GM19099 (cell line): ENCODE data around the gene TTC39A.

Source experiments
- POLR2A ChIP-seq: IDR thresholded peaks from 3 replicates; pipeline ENCODE4 v1.6.1; 2011; ENCODE audit warnings: low read depth; ENCODE audit not compliant: insufficient read length; ENCODE audit errors: extremely low read depth

TTC39A gene

DNA sequence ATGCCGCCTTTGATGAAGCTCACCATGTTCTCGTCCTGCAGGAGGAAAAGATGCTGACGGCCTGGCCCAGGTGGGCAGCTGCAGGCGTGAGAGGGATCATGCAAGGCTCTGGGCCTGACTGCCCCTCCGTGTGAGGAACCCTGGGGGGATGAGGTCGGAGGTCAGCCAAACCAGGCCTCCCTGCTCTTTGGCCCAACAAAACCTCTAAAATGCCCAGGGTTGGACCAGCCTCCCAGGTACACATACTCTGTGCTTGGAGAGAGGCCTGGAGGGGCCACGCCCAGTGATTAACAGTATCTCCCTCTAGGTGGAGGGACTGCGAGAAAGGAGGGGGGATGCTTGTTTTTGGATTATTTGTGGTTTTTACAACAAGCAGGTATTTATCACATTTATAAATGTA, 21.1 kb downstream of the TTC39A start:
- no peak for TF ChIP-seq POLR2A

- TF ChIP-seq POLR2A: no peak
Observed at GRCh38 chr1:51308636-51309035, 21.7 kb downstream of the TTC39A start.

DNA sequence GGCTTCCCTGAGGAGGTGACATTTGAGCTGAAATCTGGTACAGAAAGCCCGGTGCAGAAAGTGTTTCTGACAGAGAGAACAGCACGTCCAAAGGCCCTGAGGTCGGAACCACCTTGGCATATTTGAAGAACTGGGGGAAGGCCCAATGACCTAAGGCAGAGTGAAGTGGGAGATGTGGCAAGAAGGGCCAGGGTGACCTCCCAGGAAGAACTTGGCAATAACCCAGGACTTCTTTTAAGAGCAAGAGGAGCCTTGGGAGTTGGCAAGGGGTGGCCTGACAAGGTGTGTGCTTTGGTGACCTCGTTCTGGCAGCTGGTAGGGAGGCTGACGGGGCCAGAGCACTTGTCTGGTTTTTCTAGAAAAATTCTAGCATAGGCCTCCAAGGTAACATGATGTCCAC, 23.4 kb downstream of the TTC39A start:
- TF ChIP-seq POLR2A: no peak

DNA sequence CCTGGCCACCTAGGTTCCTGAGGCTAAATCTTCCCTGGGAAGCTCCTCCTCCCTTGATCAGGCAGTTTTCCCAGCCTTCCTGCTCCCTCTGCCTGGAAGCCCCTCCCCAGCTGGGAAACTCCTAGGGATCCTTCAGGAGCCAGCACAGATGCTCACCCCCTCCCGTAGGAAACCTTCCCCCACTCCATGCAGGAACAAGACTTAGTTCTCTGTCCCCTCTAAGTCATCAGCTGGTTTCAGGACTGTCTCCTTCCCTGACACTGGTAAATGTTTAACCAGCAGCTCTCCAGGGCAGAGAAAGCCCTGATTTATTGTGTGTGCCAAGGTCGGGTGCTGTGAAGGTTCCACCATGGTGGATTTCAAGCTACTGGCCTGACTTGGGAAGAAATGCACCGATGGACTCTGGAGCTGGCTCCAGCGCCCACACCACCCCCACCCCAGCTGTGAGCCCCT, 25.0 kb downstream of the TTC39A start:
- TF ChIP-seq POLR2A: no peak

GRCh38 chr1:51304360-51304759, 26.0 kb downstream of the TTC39A start:
- TF ChIP-seq POLR2A: no peak

DNA sequence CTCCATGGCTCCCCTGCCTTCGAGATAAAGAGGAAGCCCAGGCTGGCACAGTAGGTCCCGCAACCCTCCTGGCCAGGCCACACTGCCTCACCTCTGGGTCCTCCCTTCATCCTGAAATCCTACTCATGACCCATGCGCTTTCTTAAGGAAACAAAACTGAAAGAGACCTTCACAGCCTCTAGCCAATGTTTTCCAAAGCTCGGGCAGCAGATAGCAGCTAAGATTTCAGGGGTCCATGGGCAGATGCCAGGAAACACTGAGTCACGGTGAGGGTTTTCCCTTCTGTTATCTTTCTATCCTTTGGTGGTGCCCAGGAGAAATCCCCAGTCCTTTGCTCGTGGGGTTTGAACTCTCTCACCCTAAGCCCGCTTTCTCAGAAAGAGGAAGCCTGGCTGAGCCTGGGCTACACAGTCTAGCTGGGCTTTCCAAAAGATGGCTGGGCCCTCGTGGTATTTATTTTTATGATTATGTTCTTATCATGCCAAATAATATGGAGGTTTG, 26.6 kb downstream of the TTC39A start:
- TF ChIP-seq POLR2A: no peak

DNA sequence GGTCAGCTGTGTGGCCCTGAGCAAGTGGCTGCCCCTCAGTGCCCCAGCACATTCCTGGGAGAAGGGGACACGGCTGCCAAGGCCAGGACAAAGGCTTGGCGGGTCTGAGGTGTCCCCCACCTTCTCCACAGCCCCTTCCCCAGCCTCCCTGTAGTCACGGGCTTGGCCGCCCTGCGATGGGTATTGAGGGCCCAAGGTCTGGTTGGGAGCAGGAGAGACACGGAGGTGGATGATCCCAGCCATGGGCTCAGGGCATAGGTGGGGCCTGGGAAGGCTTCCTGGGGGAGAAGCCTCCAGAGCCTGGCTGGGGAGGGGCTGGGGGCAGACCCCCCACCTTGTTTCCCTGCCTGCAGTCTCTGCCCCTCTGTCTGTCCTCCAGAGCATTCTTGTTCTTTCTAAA, 27.0 kb downstream of the TTC39A start:
- no peak for TF ChIP-seq POLR2A

DNA sequence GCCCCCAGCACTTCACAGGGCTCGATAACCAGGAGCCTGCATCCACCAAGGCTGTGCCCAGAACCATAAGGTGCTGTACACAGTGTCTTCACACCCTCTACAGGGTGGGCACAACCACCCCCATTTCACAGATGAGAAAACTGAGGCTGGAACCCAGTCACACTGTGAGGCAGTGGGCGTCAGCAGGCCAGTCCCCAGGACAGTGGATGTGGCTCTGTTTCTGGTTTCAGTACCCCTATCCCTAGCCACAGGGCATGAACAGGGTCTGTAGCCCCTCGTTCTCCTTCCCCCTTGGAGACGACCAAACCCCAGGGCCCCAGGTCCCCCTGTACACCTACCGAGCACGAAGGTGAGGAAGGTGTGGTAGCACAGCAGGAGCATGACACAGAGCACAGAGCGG, 27.6 kb downstream of the TTC39A start:
- TF ChIP-seq POLR2A: no peak

DNA sequence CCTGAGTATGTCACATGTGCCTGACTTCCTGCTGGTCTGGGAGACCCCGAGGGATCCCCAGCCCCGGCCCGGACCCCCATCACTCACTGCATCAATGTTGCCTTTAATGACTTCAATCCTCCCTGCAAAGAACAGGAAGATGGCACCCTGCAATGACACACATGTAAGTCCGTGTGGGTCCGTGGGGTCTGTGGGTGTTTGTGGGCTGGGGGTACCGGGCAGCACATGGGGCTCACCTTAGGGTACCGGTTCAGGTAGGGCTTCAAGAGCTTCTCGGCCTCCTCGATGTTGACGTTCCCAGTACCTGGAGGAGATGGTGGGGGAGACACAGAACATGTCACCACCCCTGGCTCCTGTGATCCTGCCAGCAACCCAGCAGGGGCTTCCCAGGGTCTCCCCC, 28.1 kb downstream of the TTC39A start:
- TF ChIP-seq POLR2A: no peak

DNA sequence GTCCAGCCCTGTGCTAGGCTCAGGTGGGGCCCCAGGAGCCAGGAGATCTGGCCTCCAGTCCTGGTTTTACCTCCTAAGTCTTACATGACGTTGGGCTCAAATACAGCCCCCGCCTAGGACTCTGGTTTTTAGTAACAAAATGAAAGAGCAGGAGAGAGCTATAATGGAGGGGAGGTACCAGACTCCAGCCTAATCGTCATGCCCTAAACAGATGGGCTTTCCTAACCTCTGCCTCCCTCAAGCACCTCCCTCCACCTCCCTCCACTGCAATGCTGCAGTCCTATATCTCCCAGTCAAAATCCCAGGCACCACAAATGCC, 28.6 kb downstream of the TTC39A start:
- TF ChIP-seq POLR2A: no peak

GRCh38 chr1:51301152-51301843, 29.1 kb downstream of the TTC39A start:
- no peak for TF ChIP-seq POLR2A

GRCh38 chr1:51299981-51300670, 30.2 kb downstream of the TTC39A start:
- TF ChIP-seq POLR2A: no peak

DNA sequence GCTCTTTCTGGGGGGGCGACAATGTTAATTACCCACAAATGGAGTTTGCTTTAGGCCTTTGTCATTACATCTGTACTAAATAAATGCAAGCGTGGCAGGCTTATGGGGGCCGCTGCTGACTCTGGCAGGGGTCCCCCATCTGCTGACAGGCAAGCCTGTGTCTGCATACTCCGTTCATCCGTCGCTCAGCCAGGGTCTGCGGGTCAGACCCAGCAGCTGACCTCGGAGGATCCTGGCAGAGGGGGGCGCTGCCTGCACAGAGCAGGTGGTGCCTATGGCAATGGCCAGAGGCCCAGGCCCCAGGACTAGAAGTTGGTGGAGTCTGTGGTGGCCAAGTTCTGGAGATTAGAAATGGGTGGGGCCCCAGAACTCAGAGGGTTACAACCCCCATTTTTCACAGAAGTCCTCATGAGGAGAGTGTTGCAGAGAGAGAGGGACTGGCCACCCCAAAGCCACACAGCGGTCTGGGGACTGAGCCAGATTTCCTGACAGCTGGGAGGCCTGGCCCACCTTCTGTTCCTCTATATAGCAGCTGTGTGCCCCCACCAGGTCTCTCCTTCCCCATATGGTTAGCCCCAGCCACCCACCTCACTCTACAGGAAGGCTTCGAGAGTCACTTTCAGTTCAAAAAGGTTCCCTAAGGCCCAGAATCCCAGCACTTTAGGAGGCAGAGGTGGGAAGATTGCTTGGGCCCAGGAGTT, 31.0 kb downstream of the TTC39A start:
- no peak for TF ChIP-seq POLR2A

DNA sequence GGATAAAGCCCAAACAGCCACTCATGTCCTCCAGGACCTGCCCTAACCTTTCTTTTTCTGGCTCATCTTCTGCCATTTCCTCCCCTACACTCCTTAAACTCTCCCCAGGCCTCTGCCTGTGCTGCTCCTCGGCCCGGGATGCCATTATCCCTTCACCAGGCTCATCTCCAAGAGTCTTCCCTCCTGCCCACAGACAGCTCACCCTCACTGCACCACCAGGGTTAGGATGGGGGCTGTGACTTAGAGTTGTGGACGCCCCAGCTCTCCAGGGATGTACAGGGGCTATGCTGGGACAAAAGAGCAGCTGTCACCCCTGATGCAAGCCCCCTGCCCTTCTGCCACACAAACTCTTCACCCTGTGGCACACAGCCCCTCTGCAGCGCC, 32.0 kb downstream of the TTC39A start:
- TF ChIP-seq POLR2A: no peak

DNA sequence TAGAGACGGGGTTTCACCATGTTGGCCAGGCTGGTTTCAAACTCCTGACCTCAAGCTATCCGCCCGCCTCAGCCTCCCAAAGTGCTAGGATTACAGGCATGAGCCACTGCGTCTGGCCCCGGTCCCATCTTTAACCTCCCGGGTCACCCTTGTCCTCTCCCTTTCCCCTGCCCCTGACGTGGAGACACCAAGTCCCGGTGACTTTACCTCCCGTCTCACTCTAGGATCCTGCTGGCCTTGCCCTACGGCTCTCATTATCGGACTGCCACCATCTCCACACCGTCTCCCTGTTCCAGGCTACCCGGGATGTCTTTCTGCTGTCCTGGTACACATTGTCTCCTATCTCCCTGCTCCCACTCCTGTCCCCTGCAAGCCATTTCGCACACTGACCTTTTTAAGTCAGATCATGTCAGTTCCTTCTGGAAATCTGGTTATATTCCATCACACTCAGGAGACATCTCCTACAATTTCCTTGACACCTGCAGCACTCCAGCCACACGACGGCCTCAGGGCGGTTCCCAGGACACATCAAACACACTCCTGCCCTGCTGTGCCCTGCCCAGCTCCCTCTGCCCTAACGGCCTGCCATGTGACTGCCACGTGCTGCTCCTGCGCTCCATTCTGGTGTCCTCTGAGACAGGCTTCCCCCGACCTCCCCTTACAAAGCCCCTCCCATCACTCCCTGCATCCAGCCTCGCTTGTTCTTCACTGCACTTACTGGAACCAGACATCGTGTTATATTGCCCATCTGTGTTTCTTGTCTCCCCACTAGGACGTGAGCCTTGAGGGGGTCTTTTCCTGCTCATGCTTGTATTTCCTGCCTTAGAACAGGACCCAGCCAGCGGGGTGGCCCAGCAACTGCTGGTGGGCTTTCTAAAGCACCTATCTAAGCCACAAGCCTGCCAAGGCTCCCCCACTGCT, 32.7 kb downstream of the TTC39A start:
- TF ChIP-seq POLR2A: no peak
